Lower lobe of right lung (tissue), 2 donors: ENCODE measurements around the gene B4GALT3. TPM values are rescaled to one million over a fixed set of nuclear protein-coding genes. Genes with fewer than 3 reads are reported as not detected.

Source experiments
- ATAC-seq, 2 donors: fragments of 200-7000 bp; cut with Tn5 transposase; one replicate each; pipeline ENCODE4 v1.9.1; 2020 to 2022; ENCODE audit warnings: mild to moderate bottlenecking in 2 of 2, moderate library complexity in 2 of 2
- DNase-seq: peaks from one replicate; pipeline ENCODE4 v3.0.0-alpha.2; 2020
- H3K27ac ChIP-seq: fragments of 200-600 bp; one replicate; pipeline ENCODE4 v1.8.0; 2022
- H3K27me3 ChIP-seq: fragments of 200-600 bp; one replicate; pipeline ENCODE4 v1.8.0; 2022; ENCODE audit warnings: low read depth
- H3K36me3 ChIP-seq: fragments of 200-600 bp; one replicate; pipeline ENCODE4 v1.8.0; 2022; ENCODE audit warnings: mild to moderate bottlenecking
- H3K4me1 ChIP-seq: fragments of 200-600 bp; one replicate; pipeline ENCODE4 v1.8.0; 2022
- H3K4me3 ChIP-seq: fragments of 200-600 bp; one replicate; pipeline ENCODE4 v1.8.0; 2022; ENCODE audit warnings: mild to moderate bottlenecking
- H3K9me3 ChIP-seq: fragments of 200-600 bp; one replicate; pipeline ENCODE4 v1.8.0; 2022
- intact Hi-C: fragments of 100-400 bp; cut with DNase I; formaldehyde crosslinking; loops from one replicate; pipeline ENCODE4 v1.11.0; 2022
- total RNA-seq: library from RNA; stranded (reverse); fragmentation: NEBNext Ultra II Directional; extraction: Animal tissue kit (Norgen Biotek cat#: 25700); gene quantifications from one replicate; pipeline ENCODE4 v1.2.1, GENCODE V29; 2021
- TF ChIP-seq, protein P1 (sequence below): fragments of 200-600 bp; IDR thresholded peaks from one replicate; pipeline ENCODE4 v1.8.0; 2022; ENCODE audit warnings: antibody characterized with exemption, mild to moderate bottlenecking
- donor health status: DM: no; HTN: yes; CAD: no; lungs with severe emphysema.

The B4GALT3 gene
- total RNA-seq, 1 donor from 2014 or later: 29.6 TPM

DNA sequence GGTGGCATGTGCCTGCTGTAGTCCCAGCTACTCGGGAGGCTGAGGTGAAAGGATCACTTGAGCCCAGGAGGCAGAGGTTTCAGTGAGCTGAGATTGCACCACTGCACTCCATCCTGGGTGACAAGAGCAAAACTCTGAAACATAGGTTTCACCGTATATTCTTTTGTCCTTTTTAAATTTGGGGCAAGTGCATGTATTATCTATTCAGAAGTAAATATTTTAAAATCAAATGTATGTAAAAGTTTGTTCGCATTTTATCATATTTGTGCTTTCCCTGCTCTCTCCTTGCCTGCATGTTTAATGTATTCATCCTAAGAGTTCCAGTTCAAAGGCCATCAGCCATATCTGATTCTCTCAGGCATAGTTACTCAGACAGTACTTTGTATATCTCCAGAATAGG lies 31.5 kb downstream of the B4GALT3 start:
- Histone ChIP-seq H3K27me3 (no peaks in the 10 kb centered on the region), H3K4me1 (no peaks in the 10 kb centered on the region), H3K4me3 (no peak overlapping the region), H3K36me3 (no peaks in the 10 kb centered on the region), H3K9me3 (no peaks in the 10 kb centered on the region), H3K27ac (no peak overlapping the region)
- ATAC-seq (no peak), DNase-seq (no peak)
- TF ChIP-seq, protein P1, sequence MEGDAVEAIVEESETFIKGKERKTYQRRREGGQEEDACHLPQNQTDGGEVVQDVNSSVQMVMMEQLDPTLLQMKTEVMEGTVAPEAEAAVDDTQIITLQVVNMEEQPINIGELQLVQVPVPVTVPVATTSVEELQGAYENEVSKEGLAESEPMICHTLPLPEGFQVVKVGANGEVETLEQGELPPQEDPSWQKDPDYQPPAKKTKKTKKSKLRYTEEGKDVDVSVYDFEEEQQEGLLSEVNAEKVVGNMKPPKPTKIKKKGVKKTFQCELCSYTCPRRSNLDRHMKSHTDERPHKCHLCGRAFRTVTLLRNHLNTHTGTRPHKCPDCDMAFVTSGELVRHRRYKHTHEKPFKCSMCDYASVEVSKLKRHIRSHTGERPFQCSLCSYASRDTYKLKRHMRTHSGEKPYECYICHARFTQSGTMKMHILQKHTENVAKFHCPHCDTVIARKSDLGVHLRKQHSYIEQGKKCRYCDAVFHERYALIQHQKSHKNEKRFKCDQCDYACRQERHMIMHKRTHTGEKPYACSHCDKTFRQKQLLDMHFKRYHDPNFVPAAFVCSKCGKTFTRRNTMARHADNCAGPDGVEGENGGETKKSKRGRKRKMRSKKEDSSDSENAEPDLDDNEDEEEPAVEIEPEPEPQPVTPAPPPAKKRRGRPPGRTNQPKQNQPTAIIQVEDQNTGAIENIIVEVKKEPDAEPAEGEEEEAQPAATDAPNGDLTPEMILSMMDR: no peak
- intact Hi-C loops: no loop called here

DNA sequence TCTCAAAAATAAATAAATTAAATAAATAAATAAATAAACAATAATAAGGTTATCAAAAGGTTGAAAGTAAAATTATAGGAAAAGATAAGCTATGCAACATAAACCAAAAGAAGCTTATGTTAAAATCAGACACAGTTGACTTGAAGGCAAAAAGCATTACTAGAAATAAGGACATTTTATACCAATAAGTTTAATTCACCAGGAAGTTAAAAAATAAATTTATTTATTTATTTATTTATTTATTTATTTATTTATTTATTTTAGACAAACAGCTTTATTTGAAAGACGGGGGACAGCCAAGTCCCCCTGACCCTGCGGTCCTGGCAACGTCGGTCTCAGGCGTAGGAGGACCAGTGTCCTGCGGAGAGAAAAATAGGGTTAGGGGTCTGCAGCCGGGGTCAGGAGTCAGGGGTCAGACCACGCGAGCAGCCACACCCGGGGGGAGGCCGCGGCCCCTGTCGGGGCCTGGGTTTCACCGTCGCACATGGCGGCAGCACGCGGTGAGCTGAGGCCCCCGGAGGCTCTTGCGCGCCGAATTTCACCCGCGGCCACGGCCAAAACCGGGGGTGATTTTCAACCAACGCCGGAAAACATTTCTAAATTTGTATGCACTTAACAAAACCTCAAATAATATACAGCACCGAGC lies 36.4 kb downstream of the B4GALT3 start:
- H3K27ac ChIP-seq: no peak overlapping the region
- intact Hi-C loops: no loop called here
- no peaks in the 10 kb centered on the region for H3K36me3 ChIP-seq
- peaks cover 28% of the 10 kb centered on the region for H3K4me1 ChIP-seq
- no peak for ATAC-seq
- H3K9me3 ChIP-seq: no peaks in the 10 kb centered on the region
- TF ChIP-seq, protein P1: no peak
- no peak overlapping the region for H3K4me3 ChIP-seq
- no peak for DNase-seq
- no peaks in the 10 kb centered on the region for H3K27me3 ChIP-seq

DNA sequence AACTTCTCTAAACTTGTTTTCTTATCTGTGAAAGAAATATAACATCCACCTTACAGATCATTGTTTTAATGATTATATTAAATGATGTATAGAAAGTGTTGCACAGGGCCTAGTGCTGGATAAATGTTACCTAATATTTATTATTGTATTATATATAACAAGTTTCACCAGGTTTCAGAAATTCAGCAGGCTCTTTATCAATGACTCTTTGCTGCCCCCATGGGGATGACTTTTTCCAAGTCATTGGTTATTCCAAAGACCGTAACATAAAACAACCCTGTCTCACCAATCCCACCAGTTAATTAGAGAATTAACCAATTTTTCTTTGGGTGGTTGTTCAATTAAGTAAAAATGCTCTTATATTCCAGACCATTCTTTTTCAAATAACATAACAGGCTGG lies 37.5 kb downstream of the B4GALT3 start:
- ATAC-seq: peak; percentile 32 to 66
- H3K27ac ChIP-seq: no peak overlapping the region
- H3K4me3 ChIP-seq: no peak overlapping the region
- no peak for DNase-seq
- H3K36me3 ChIP-seq: no peaks in the 10 kb centered on the region
- peaks cover 28% of the 10 kb centered on the region for H3K4me1 ChIP-seq
- intact Hi-C loops: no loop called here
- H3K9me3 ChIP-seq: no peaks in the 10 kb centered on the region
- TF ChIP-seq, protein P1: peak; percentile 49
- no peaks in the 10 kb centered on the region for H3K27me3 ChIP-seq

- H3K9me3 ChIP-seq: no peaks in the 10 kb centered on the region
- no peak for ATAC-seq
- no peak overlapping the region for H3K4me3 ChIP-seq
- no peak for DNase-seq
- H3K27ac ChIP-seq: peak overlapping the region; percentile 9
- TF ChIP-seq, protein P1: no peak
- H3K36me3 ChIP-seq: no peaks in the 10 kb centered on the region
- no peaks in the 10 kb centered on the region for H3K27me3 ChIP-seq
- H3K4me1 ChIP-seq: peaks cover 39% of the 10 kb centered on the region
- intact Hi-C loops: no loop called here
These were observed 38.9 kb downstream of the B4GALT3 start for GRCh38 chr1:161138431-161138830.

- Histone ChIP-seq H3K9me3 (no peaks in the 10 kb centered on the region), H3K27ac (peak overlapping the region; percentile 9), H3K36me3 (no peaks in the 10 kb centered on the region), H3K27me3 (no peaks in the 10 kb centered on the region), H3K4me1 (peaks cover 39% of the 10 kb centered on the region), H3K4me3 (no peak overlapping the region)
- DNase-seq: no peak
- TF ChIP-seq, protein P1: no peak
- ATAC-seq: no peak
- intact Hi-C loops: no loop called here
These were observed 39.4 kb downstream of the B4GALT3 start for GRCh38 chr1:161137881-161138280.
